ENCODE results near the gene HOXC10.

HOXC10 gene

GRCh38 chr12:53985994-53986685 lies 1.2 kb downstream of the HOXC10 start:
- no peak overlapping the region for H3K4me3 ChIP-seq (ENCODE audit: low read length)
- H3K79me2 ChIP-seq (ENCODE audit: control insufficient read depth, low read length) = no peaks in the 10 kb centered on the region
- H3K36me3 ChIP-seq (ENCODE audit: control insufficient read depth, low read length) = no peaks in the 10 kb centered on the region
- H4K20me1 ChIP-seq (ENCODE audit: control insufficient read depth, insufficient read depth, low read depth, low read length) = peaks cover 6% of the 10 kb centered on the region; the same call in 1 of the 2 replicates
- peaks cover 5% of the 10 kb centered on the region; the same call in 1 of the 2 replicates for H3F3A ChIP-seq (ENCODE audit: control insufficient read depth, insufficient read depth)
- peaks cover 84% of the 10 kb centered on the region for H3K27me3 ChIP-seq (ENCODE audit: control insufficient read depth, low read length)
- H3K27ac ChIP-seq (ENCODE audit: low read depth, low read length) = no peak overlapping the region
- no peaks in the 10 kb centered on the region for H3K9me2 ChIP-seq (replicated peaks; ENCODE audit: control insufficient read depth, low read length)
- H3K9me3 ChIP-seq (ENCODE audit: control insufficient read depth, insufficient read depth, low read length) = no peaks in the 10 kb centered on the region
- no peak overlapping the region for H3K4me2 ChIP-seq (ENCODE audit: low read length)
- TF ChIP-seq CTCF (IDR thresholded peaks at IDR 0.05; ENCODE audit: low read depth, low read length, poor library complexity, severe bottlenecking) (no peak), EZH2phosphoT487 (IDR thresholded peaks at IDR 0.05; ENCODE audit: borderline replicate concordance, low read length) (peak; percentile 85)
- H3K4me1 ChIP-seq (ENCODE audit: control insufficient read depth, low read length) = peaks cover 55% of the 10 kb centered on the region

GRCh38 chr12:53986686-53987483 lies 1.9 kb downstream of the HOXC10 start:
- TF ChIP-seq EZH2phosphoT487 (IDR thresholded peaks at IDR 0.05; ENCODE audit: borderline replicate concordance, low read length) (no peak), CTCF (IDR thresholded peaks at IDR 0.05; ENCODE audit: low read depth, low read length, poor library complexity, severe bottlenecking) (no peak)
- peaks cover 6% of the 10 kb centered on the region; the same call in 1 of the 2 replicates for H4K20me1 ChIP-seq (ENCODE audit: control insufficient read depth, insufficient read depth, low read depth, low read length)
- H3K9me2 ChIP-seq (replicated peaks; ENCODE audit: control insufficient read depth, low read length) = no peaks in the 10 kb centered on the region
- no peaks in the 10 kb centered on the region for H3K79me2 ChIP-seq (ENCODE audit: control insufficient read depth, low read length)
- H3K36me3 ChIP-seq (ENCODE audit: control insufficient read depth, low read length) = no peaks in the 10 kb centered on the region
- peaks cover 55% of the 10 kb centered on the region for H3K4me1 ChIP-seq (ENCODE audit: control insufficient read depth, low read length)
- 0 out of 2 replicates have a peak, but pooled peaks cover 2% of the 10 kb centered on the region for H3F3A ChIP-seq (ENCODE audit: control insufficient read depth, insufficient read depth)
- H3K27ac ChIP-seq (ENCODE audit: low read depth, low read length) = no peak overlapping the region
- H3K4me3 ChIP-seq (ENCODE audit: low read length) = no peak overlapping the region
- H3K4me2 ChIP-seq (ENCODE audit: low read length) = no peak overlapping the region
- H3K9me3 ChIP-seq (ENCODE audit: control insufficient read depth, insufficient read depth, low read length) = no peaks in the 10 kb centered on the region
- peaks cover 89% of the 10 kb centered on the region for H3K27me3 ChIP-seq (ENCODE audit: control insufficient read depth, low read length)

DNA sequence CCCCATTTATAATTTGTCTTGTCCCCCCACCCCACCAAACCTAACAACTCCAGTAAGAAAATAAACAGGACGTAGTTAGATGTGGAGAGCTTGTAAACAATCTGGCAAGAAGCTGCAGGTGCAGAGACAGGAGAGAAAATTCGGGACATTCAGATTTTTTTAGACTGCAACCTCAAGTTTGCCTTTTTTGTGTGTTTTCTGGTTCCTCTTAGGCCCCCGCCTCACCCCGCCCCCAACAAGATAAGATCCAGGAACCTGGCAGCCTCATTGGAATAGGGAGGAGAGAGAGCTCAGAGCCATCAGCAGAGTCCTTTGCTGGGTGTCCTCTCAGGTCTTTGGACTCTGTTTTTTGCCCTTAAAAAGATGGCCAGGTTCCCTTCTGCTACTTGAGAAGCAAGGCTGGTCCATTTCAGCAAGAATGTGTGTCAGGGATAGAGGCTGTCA lies 2.9 kb downstream of the HOXC10 start:
- H3K4me3 ChIP-seq (ENCODE audit: low read length) = no peak overlapping the region
- no peaks in the 10 kb centered on the region for H3K79me2 ChIP-seq (ENCODE audit: control insufficient read depth, low read length)
- 0 out of 2 replicates have a peak, but pooled peaks cover 2% of the 10 kb centered on the region for H3F3A ChIP-seq (ENCODE audit: control insufficient read depth, insufficient read depth)
- H3K9me2 ChIP-seq (replicated peaks; ENCODE audit: control insufficient read depth, low read length) = no peaks in the 10 kb centered on the region
- H3K9me3 ChIP-seq (ENCODE audit: control insufficient read depth, insufficient read depth, low read length) = no peaks in the 10 kb centered on the region
- peaks cover 6% of the 10 kb centered on the region; the same call in 1 of the 2 replicates for H4K20me1 ChIP-seq (ENCODE audit: control insufficient read depth, insufficient read depth, low read depth, low read length)
- no peak overlapping the region for H3K27ac ChIP-seq (ENCODE audit: low read depth, low read length)
- no peak overlapping the region for H3K4me2 ChIP-seq (ENCODE audit: low read length)
- H3K4me1 ChIP-seq (ENCODE audit: control insufficient read depth, low read length) = peaks cover 55% of the 10 kb centered on the region
- peaks cover 92% of the 10 kb centered on the region for H3K27me3 ChIP-seq (ENCODE audit: control insufficient read depth, low read length)
- TF ChIP-seq CTCF (IDR thresholded peaks at IDR 0.05; ENCODE audit: low read depth, low read length, poor library complexity, severe bottlenecking) (no peak), EZH2phosphoT487 (IDR thresholded peaks at IDR 0.05; ENCODE audit: borderline replicate concordance, low read length) (0 out of 2 replicates have a peak, but pooled peaks have one; percentile 53)
- no peaks in the 10 kb centered on the region for H3K36me3 ChIP-seq (ENCODE audit: control insufficient read depth, low read length)

Data from DOHH2 (cell line).